SK-N-SH (cell line): ENCODE measurements around the gene SLC23A3.

ENCODE experiments used
- GABPA ChIP-seq: IDR thresholded peaks from 2 replicates; pipeline ENCODE4 v1.4.0; 2012; ENCODE audit warnings: low read depth, mild to moderate bottlenecking
- NFIC ChIP-seq: IDR thresholded peaks from 2 replicates; pipeline ENCODE4 v1.4.0; 2012; ENCODE audit warnings: borderline replicate concordance
- POLR2AphosphoS5 ChIP-seq: IDR thresholded peaks from 2 replicates; pipeline ENCODE4 v1.6.1; 2012; ENCODE audit warnings: low read depth, low read length
- SMC3 ChIP-seq: IDR thresholded peaks from 2 replicates; pipeline ENCODE4 v1.6.1; 2012; ENCODE audit warnings: low read depth, low read length, improper control_type of control experiment
- YY1 ChIP-seq: IDR thresholded peaks from 2 replicates; pipeline ENCODE4 v1.4.0; 2012; ENCODE audit warnings: low read depth, mild to moderate bottlenecking
- TF ChIP-seq, protein P1 (sequence below): fragments of 200-600 bp; sonication (generic); IDR thresholded peaks from 2 replicates; pipeline ENCODE4 v1.6.1; 2017; ENCODE audit warnings: antibody characterized with exemption, mild to moderate bottlenecking, moderate library complexity

DNA sequence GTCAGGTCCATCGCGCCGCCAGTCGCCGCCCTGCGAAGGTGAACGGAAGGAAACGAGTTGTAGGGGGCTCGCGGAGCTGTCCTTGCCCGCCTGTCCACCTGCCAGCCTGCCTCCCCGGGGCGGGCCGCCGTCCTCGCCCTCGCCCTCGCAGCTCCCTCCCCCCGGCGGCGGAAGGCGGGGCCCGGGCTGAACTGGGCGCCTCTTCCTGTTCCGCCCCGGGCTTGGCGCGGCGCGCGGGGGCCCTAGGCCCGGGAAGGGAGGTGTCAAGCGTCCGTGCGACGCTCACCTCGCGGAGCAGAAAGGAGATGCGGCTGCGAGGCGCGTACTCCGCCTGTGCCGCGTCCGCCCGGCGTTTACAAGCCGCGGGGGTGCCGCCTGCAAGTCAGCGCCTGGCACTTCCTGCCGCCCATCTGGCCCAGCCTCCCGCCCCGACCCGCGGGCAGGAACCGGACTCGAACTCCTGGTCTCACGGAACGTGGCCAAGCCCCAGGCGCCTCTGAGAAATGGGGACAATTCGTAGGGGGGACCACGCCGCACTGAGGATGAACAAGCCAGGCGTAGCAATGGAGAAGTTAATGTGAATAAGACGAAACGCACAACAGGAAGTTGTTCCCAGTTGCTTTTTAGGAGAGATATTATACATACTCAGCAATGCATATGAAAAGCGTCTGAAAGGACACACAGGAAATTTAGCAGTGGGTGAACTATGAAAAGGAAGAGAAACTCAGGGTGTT is 7.2 kb upstream of the SLC23A3 start, which contains the start of gene CNPPD1:
- no peak for TF ChIP-seq YY1
- no peak for TF ChIP-seq NFIC
- TF ChIP-seq POLR2AphosphoS5 = peak; percentile 72
- TF ChIP-seq, protein P1, sequence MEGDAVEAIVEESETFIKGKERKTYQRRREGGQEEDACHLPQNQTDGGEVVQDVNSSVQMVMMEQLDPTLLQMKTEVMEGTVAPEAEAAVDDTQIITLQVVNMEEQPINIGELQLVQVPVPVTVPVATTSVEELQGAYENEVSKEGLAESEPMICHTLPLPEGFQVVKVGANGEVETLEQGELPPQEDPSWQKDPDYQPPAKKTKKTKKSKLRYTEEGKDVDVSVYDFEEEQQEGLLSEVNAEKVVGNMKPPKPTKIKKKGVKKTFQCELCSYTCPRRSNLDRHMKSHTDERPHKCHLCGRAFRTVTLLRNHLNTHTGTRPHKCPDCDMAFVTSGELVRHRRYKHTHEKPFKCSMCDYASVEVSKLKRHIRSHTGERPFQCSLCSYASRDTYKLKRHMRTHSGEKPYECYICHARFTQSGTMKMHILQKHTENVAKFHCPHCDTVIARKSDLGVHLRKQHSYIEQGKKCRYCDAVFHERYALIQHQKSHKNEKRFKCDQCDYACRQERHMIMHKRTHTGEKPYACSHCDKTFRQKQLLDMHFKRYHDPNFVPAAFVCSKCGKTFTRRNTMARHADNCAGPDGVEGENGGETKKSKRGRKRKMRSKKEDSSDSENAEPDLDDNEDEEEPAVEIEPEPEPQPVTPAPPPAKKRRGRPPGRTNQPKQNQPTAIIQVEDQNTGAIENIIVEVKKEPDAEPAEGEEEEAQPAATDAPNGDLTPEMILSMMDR = no peak
- no peak for TF ChIP-seq SMC3
- TF ChIP-seq GABPA = peak; percentile 79
